HepG2 (cell line): ENCODE measurements around the gene PGRMC1. TPM values are rescaled to one million over a fixed set of nuclear protein-coding genes. Genes with fewer than 3 reads are reported as not detected.

Source experiments
- ATAC-seq: fragments of 200-7000 bp; cut with Tn5 transposase; 3 replicates; pipeline ENCODE4 v1.9.1; 2020; ENCODE audit warnings: mild to moderate bottlenecking, moderate library complexity
- BruUV-seq: library from RNA; stranded (reverse); fragments of 400-500 nt; replicated peaks from 2 replicates; lab custom pipeline; 2021; lab: Mats Ljungman, UMichigan
- CTCF ChIA-PET: fragments of 300-600 bp; formaldehyde crosslinking; extraction: SDS; loops from one replicate; lab custom pipeline; 2021; ENCODE audit warnings: low total read pairs, inconsistent platforms, low intra/inter-chr PET ratio; lab: Yijun Ruan, JAX
- POLR2A ChIA-PET: fragments of 350-600 bp; sonication (Branson Sonifier 250); formaldehyde crosslinking; loops from one replicate; lab custom pipeline; 2020; ENCODE audit warnings: antibody characterized with exemption, inconsistent platforms; lab: Yijun Ruan, JAX
- DNase-seq: peaks from one replicate; pipeline ENCODE4 v3.0.0-alpha.2; 2015; ENCODE audit warnings: low spot score
- FAIRE-seq: peaks from 3 replicates; lab custom pipeline; 2011; peaks lifted over from hg19 to GRCh38; lab: Jason Lieb, UNC
- H2AFZ ChIP-seq: one replicate; pipeline ENCODE4 v1.6.1; 2011; ENCODE audit warnings: low read length, inconsistent platforms
- H3K27ac ChIP-seq: fragments of 300-600 bp; 3 replicates; pipeline ENCODE4 v1.8.0; 2011; ENCODE audit warnings: mixed run types, mild to moderate bottlenecking, mixed read lengths, low read length, inconsistent platforms; ENCODE audit not compliant: insufficient read depth; ENCODE audit errors: extremely low read length
- H3K27me3 ChIP-seq, 2 experiments: fragments of 200-600 bp in 1 of 2; 2 replicates in 1 of 2; 3 replicates in 1 of 2; pipeline versions ENCODE4 v1.6.0 to v1.8.0; 2011; ENCODE audit warnings: low read length in 2 of 2, mild to moderate bottlenecking in 2 of 2, moderate library complexity in 2 of 2, inconsistent platforms in 1 of 2; ENCODE audit not compliant: insufficient read depth in 2 of 2, control insufficient read depth in 1 of 2
- H3K36me3 ChIP-seq, 2 experiments: fragments of 200-600 bp in 1 of 2; replicated peaks in 1 of 2; 2 replicates in 1 of 2; 3 replicates in 1 of 2; pipeline versions ENCODE4 v1.5.1 to v1.8.0; 2011; ENCODE audit warnings: low read length in 2 of 2, inconsistent platforms in 1 of 2; ENCODE audit not compliant: insufficient read depth in 2 of 2, control insufficient read depth in 1 of 2
- H3K4me1 ChIP-seq: 2 replicates; pipeline ENCODE4 v1.5.1; 2012; ENCODE audit warnings: low read length, inconsistent platforms; ENCODE audit not compliant: insufficient read depth
- H3K4me2 ChIP-seq: 2 replicates; pipeline ENCODE4 v1.6.0; 2011; ENCODE audit warnings: low read depth, low read length, inconsistent platforms
- H3K4me3 ChIP-seq, 3 experiments: fragments of 200-600 bp in 1 of 3; sonication (generic), shearing (Covaris generic) in 1 of 3; replicated peaks in 1 of 3; 2 replicates each; pipeline ENCODE4 v1.5.1; 2011 to 2016; ENCODE audit warnings: low read length in 3 of 3, inconsistent platforms in 2 of 3, low read depth in 2 of 3, mild to moderate bottlenecking in 2 of 3, control low read depth in 1 of 3, mixed read lengths in 1 of 3; ENCODE audit not compliant: insufficient read depth in 1 of 3
- H3K79me2 ChIP-seq: one replicate; pipeline ENCODE4 v1.6.1; 2011; ENCODE audit warnings: low read length, inconsistent platforms; ENCODE audit not compliant: insufficient read depth
- H3K9ac ChIP-seq: 2 replicates; pipeline ENCODE4 v1.6.0; 2011; ENCODE audit warnings: mild to moderate bottlenecking, low read depth, low read length, inconsistent platforms; ENCODE audit not compliant: insufficient read depth
- H3K9me3 ChIP-seq: 2 replicates; pipeline ENCODE4 v1.5.1; 2012; ENCODE audit warnings: mild to moderate bottlenecking, low read length
- H4K20me1 ChIP-seq: 2 replicates; pipeline ENCODE4 v1.6.0; 2011; ENCODE audit warnings: inconsistent platforms, mild to moderate bottlenecking, low read length, moderate library complexity; ENCODE audit not compliant: insufficient read depth
- ATF3 ChIP-seq: sonication (generic); formaldehyde crosslinking; IDR thresholded peaks from 2 replicates; pipeline ENCODE4 v1.4.0; 2020; ENCODE audit warnings: missing genetic modification reagents
- ATF4 ChIP-seq, 2 experiments: fragments of 450-650 bp in 1 of 2; sonication (generic) in 1 of 2; formaldehyde crosslinking; IDR thresholded peaks; 2 replicates each; pipeline versions ENCODE4 v1.5.0 to v1.8.0; 2020 to 2022; ENCODE audit warnings: mild to moderate bottlenecking in 1 of 2, missing genetic modification reagents in 1 of 2
- CEBPB ChIP-seq: IDR thresholded peaks from 2 replicates; pipeline ENCODE4 v1.6.1; 2011; ENCODE audit warnings: low read depth, low read length, improper control_type of control experiment, borderline replicate concordance
- CEBPG ChIP-seq: IDR thresholded peaks from 2 replicates; pipeline ENCODE4 v1.6.1; 2016
- CENPT ChIP-seq: sonication (generic); formaldehyde crosslinking; IDR thresholded peaks from 2 replicates; pipeline ENCODE4 v1.8.0; 2022; ENCODE audit warnings: low read depth, mild to moderate bottlenecking, moderate library complexity, missing genetic modification reagents
- HDAC1 ChIP-seq: sonication (generic); formaldehyde crosslinking; IDR thresholded peaks from 2 replicates; pipeline ENCODE4 v1.5.1; 2020; ENCODE audit warnings: mild to moderate bottlenecking, missing genetic modification reagents
- PHF5A ChIP-seq: IDR thresholded peaks from one replicate; pipeline ENCODE4 v1.6.1; 2018; ENCODE audit warnings: low read depth, missing genetic modification reagents; ENCODE audit not compliant: unreplicated experiment
- SCMH1 ChIP-seq: sonication (generic); formaldehyde crosslinking; IDR thresholded peaks from 2 replicates; pipeline ENCODE4 v1.9.0; 2021; ENCODE audit warnings: missing genetic modification reagents, mild to moderate bottlenecking, borderline replicate concordance
- SETDB1 ChIP-seq: sonication (generic); formaldehyde crosslinking; IDR thresholded peaks from 2 replicates; pipeline ENCODE4 v1.5.1; 2020; ENCODE audit warnings: missing genetic modification reagents, mild to moderate bottlenecking, borderline replicate concordance
- ZBTB39 ChIP-seq: sonication (generic); formaldehyde crosslinking; IDR thresholded peaks from 2 replicates; pipeline ENCODE4 v1.5.0; 2020; ENCODE audit warnings: missing genetic modification reagents
- ZNF142 ChIP-seq: sonication (generic); formaldehyde crosslinking; IDR thresholded peaks from 2 replicates; pipeline ENCODE4 v1.4.0; 2020; ENCODE audit warnings: missing genetic modification reagents
- ZNF768 ChIP-seq: sonication (generic); formaldehyde crosslinking; IDR thresholded peaks from 2 replicates; pipeline ENCODE4 v1.4.0; 2020; ENCODE audit warnings: missing genetic modification reagents
- WGBS: methylation state at CpG from one replicate; pipeline ENCODE4 v1.1.6; 2017; ENCODE audit warnings: low lambda C conversion rate; 5-methylcytosine and 5-hydroxymethylcytosine counted together
- in situ Hi-C: cut with HindIII; loops from 2 replicates; pipeline ENCODE4 v1.10.0; 2017; ENCODE audit warnings: low pct_unique_long_range_greater_than_20kb; ENCODE audit not compliant: extremely low pct_ligation_motif_present
- intact Hi-C: fragments of 100-400 bp; cut with micrococcal nuclease; formaldehyde crosslinking; loops from one replicate; pipeline ENCODE4 v1.10.0; 2022; ENCODE audit not compliant: unreplicated experiment
- polyA plus RNA-seq, 8 experiments: library from polyadenylated mRNA; depleted of rRNA in 3 of 8; stranded (reverse) in 7 of 8; unstranded in 1 of 8; fragments of >200 nt; fragmentation: Illumina TruSeq in 4 of 8; extraction: Trizol in 4 of 8; gene quantifications; 2 replicates each; pipeline versions ENCODE4 v1.2.1 to v1.2.3, GENCODE V29; 2011 to 2016; ENCODE audit warnings: low read depth in 4 of 8, missing spikeins in 1 of 8, mixed read lengths in 1 of 8; ENCODE audit not compliant: insufficient read depth in 1 of 8
- total RNA-seq, 5 experiments: library from RNA; depleted of rRNA; stranded (reverse); fragments of >200 nt; fragmentation: Illumina TruSeq; extraction: Trizol; gene quantifications; 2 replicates each; pipeline ENCODE4 v1.2.3, GENCODE V29; 2016; ENCODE audit warnings: low read depth in 1 of 5

Gene PGRMC1
- total and polyA plus RNA-seq, 2 of the 13 experiments (the other 11 are each of a cell fraction or from before 2014, with no cell fraction given) = 44.7 to 124 TPM

- H3K79me2 ChIP-seq = no peaks in the 10 kb centered on the region
- BruUV-seq = no TSS peak
- peak; percentile 56 for FAIRE-seq
- H3K27me3 ChIP-seq = no peaks in the 10 kb centered on the region
- WGBS = 0% methylated on average over 1 of the region's 5 CpGs
- CTCF ChIA-PET = no interaction called here
- in situ Hi-C loops (no loop called here), intact Hi-C loops (no loop called here)
- H4K20me1 ChIP-seq = no peaks in the 10 kb centered on the region
- no peak overlapping the region for H2AFZ ChIP-seq
- no peaks in the 10 kb centered on the region for H3K4me1 ChIP-seq
- H3K4me3 ChIP-seq = no peak overlapping the region
- TF ChIP-seq SETDB1 (CRISPR knock-in tag) (no peak), CEBPG (CRISPR knock-in tag) (peak; percentile 82), ZNF142 (CRISPR knock-in tag) (no peak), ZBTB39 (CRISPR knock-in tag) (no peak), HDAC1 (CRISPR knock-in tag) (no peak), ATF3 (CRISPR knock-in tag) (0 out of 2 replicates have a peak, but pooled peaks have one; percentile 42), ZNF768 (CRISPR knock-in tag) (no peak), PHF5A (CRISPR knock-in tag) (no peak), SCMH1 (CRISPR knock-in tag) (no peak), CENPT (CRISPR knock-in tag) (no peak), ATF4 (CRISPR knock-in tag; IDR thresholded peaks at IDR 0.05) (peak in 1 of 2 experiments; percentile 95; a peak in 2 of 4 replicates), CEBPB (peak; percentile 92)
- no peaks in the 10 kb centered on the region for H3K9me3 ChIP-seq
- H3K4me2 ChIP-seq = 0 out of 2 replicates have a peak overlapping the region, but pooled peaks have one; percentile 3
- H3K36me3 ChIP-seq = no peaks in the 10 kb centered on the region
- no peak for DNase-seq
- H3K27ac ChIP-seq = no peak overlapping the region
- POLR2A ChIA-PET = interaction anchor here (0.8 kb wide), 1 partner anchor 105 kb away, joined by 3 read pairs; no protein-coding TSS in a partner anchor
- peak; percentile 68; the same call in 2 of the 3 replicates for ATAC-seq
- no peak overlapping the region for H3K9ac ChIP-seq
Measured at GRCh38 chrX:119206203-119206602, 29.9 kb upstream of the PGRMC1 start.
